Lung (tissue), 12 donors: ENCODE data around the gene NPAS3. TPM values are rescaled to one million over a fixed set of nuclear protein-coding genes. Genes with fewer than 3 reads are reported as not detected.
A peak's percentile ranks its signal among the peaks of the same experiment; 100 is the strongest.

Experiments used
- ATAC-seq: fragments of 200-7000 bp; cut with Tn5 transposase; one replicate; pipeline ENCODE4 v1.9.1; 2020; ENCODE audit warnings: moderate number of reproducible peaks; ENCODE audit not compliant: insufficient read depth, low FRiP score
- DNase-seq, 3 donors: peaks; one replicate each; pipeline ENCODE4 v3.0.0-alpha.2; 2013 to 2017
- H3K27ac ChIP-seq, 2 donors: one replicate each; pipeline ENCODE4 v1.5.1; 2013; ENCODE audit warnings: mild to moderate bottlenecking in 2 of 2, moderate library complexity in 2 of 2, control low read depth in 1 of 2, inconsistent platforms in 1 of 2, low read depth in 1 of 2, low read length in 1 of 2
- H3K27me3 ChIP-seq, 3 donors: one replicate each; pipeline ENCODE4 v1.5.1; 2013; ENCODE audit warnings: low read length in 2 of 3; ENCODE audit not compliant: control insufficient read depth in 3 of 3, insufficient read depth in 3 of 3
- H3K36me3 ChIP-seq, 4 donors: one replicate each; pipeline ENCODE4 v1.5.1; 2013; ENCODE audit warnings: low read length in 4 of 4, mild to moderate bottlenecking in 1 of 4, moderate library complexity in 1 of 4; ENCODE audit not compliant: control insufficient read depth in 4 of 4, insufficient read depth in 4 of 4
- H3K4me1 ChIP-seq, 5 donors: one replicate each; pipeline ENCODE4 v1.5.1; 2013; ENCODE audit warnings: low read length in 5 of 5, mild to moderate bottlenecking in 2 of 5, moderate library complexity in 1 of 5; ENCODE audit not compliant: control insufficient read depth in 5 of 5, insufficient read depth in 5 of 5
- H3K4me3 ChIP-seq: one replicate; pipeline ENCODE4 v1.5.1; 2013; ENCODE audit warnings: mild to moderate bottlenecking, control low read depth, moderate library complexity
- H3K9ac ChIP-seq, 2 donors: one replicate each; pipeline ENCODE4 v1.5.1; 2013; ENCODE audit warnings: low read length in 2 of 2, control low read depth in 1 of 2; ENCODE audit not compliant: insufficient read depth in 1 of 2
- H3K9me3 ChIP-seq, 4 donors: one replicate each; pipeline ENCODE4 v1.5.1; 2013; ENCODE audit warnings: low read length in 3 of 4, mild to moderate bottlenecking in 1 of 4, moderate library complexity in 1 of 4; ENCODE audit not compliant: control insufficient read depth in 4 of 4, insufficient read depth in 3 of 4
- WGBS, 2 donors: extraction: QIAGEN DNeasy Blood & Tissue Kit; methylation state at CpG; one replicate each; pipeline ENCODE4 v1.1.7; 2013; 5-methylcytosine and 5-hydroxymethylcytosine counted together
- polyA plus RNA-seq, 2 donors: library from polyadenylated mRNA; stranded (reverse); fragments of 200-250 nt; gene quantifications; one replicate each; pipeline ENCODE4 v1.2.1, GENCODE V29; 2013
- total RNA-seq, 2 donors: library from RNA; depleted of rRNA in 1 of 2; stranded (reverse); fragments of >200 nt in 1 of 2; gene quantifications; one replicate each; pipeline ENCODE4 v1.2.1, GENCODE V29; 2014 to 2021
- TF ChIP-seq, protein P1 (sequence below): IDR thresholded peaks from 2 replicates; pipeline ENCODE4 v1.5.1; 2012; ENCODE audit warnings: mild to moderate bottlenecking; ENCODE audit errors: control extremely low read depth, extremely low read depth
- donor health status: control.
- donor health status: control.
- donor health status: Bipolar disorder and iron deficiency.
- donor health status: healthy.
- donor health status: DM: yes; HTN: yes; CAD: no.

Gene NPAS3
- total and polyA plus RNA-seq, 4 donors = 0.13 to 0.48 (median 0.33) TPM

DNA sequence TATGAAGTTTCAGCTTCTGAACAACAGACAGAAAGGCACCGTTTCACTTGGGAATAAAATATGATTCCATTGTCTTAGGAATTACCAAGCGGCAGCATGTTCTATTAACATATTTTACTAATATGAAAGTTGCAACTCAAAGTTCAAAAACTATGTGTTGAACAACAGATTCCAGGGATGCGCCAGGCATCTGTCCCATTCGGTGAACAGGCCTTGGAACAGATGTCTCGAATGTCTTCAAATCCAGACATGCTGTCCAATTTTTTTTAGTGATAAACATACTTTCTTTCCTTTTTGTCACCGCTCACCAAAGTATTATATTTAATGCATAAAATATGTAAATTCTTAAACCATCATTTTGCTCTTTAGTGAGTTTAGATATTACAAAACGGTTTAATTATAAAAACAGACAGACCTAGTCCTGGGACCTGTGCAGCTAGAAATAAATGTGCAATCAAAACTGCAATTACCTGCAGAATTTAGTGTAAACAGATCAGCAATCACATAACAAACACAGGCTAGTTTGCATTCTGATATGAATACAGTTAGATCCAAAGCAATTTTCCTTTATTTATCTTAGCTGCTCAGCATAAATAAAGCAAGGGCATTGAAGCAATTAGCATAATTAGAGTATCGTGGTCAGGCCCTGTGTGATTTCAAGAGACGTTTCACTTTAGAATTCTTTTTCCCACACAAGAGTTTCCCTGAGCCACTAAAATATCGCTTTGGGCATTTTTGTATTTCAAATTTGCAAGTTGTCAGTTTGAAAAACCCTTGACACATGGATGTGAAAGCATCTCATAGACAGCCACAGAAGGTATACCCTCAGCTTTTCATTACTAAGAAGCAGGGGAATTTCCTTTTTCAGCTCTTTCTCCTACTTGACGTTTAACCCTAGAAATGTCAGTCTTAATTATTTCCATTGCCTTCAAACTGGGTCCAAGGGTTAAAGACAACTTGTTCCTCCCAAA lies 591.4 kb downstream of the NPAS3 start:
- no peak overlapping the region for H3K4me3 ChIP-seq
- TF ChIP-seq, protein P1, sequence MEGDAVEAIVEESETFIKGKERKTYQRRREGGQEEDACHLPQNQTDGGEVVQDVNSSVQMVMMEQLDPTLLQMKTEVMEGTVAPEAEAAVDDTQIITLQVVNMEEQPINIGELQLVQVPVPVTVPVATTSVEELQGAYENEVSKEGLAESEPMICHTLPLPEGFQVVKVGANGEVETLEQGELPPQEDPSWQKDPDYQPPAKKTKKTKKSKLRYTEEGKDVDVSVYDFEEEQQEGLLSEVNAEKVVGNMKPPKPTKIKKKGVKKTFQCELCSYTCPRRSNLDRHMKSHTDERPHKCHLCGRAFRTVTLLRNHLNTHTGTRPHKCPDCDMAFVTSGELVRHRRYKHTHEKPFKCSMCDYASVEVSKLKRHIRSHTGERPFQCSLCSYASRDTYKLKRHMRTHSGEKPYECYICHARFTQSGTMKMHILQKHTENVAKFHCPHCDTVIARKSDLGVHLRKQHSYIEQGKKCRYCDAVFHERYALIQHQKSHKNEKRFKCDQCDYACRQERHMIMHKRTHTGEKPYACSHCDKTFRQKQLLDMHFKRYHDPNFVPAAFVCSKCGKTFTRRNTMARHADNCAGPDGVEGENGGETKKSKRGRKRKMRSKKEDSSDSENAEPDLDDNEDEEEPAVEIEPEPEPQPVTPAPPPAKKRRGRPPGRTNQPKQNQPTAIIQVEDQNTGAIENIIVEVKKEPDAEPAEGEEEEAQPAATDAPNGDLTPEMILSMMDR = no peak
- DNase-seq (no peak), ATAC-seq (no peak)
- H3K27me3 ChIP-seq = no peaks in the 10 kb centered on the region
- H3K4me1 ChIP-seq = peaks cover 0 to 3% (median 0%) of the 10 kb centered on the region in 5 donors
- no peaks in the 10 kb centered on the region for H3K9me3 ChIP-seq
- no peaks in the 10 kb centered on the region for H3K36me3 ChIP-seq
- no peak overlapping the region for H3K27ac ChIP-seq
- WGBS, 2 donors = 81 to 84% methylated on average over 11 of the region's 11 CpGs
- no peak overlapping the region for H3K9ac ChIP-seq

DNA sequence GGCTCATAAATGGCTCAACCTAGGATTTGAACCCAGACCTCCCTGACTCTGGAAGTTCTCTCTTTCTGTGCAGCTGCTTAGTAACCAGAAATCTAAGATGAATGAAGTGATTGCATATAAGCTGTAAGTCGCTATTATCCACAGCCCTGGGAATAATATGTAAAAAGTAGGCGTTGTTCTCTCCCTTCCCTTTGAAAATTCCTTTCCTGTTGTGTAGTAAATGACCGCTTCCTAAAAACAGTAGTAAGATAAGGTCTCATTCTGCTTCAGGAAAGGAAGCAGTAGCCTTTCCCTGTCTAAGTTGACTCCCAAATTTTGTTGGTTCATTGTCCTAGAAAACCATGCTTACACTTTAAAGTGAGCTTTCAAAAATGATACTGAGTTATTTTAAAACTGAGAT lies 593.9 kb downstream of the NPAS3 start:
- H3K27ac ChIP-seq = peak overlapping the region in 1 of 2 donors; percentile 50
- DNase-seq = no peak
- no peak overlapping the region for H3K4me3 ChIP-seq
- H3K27me3 ChIP-seq = no peaks in the 10 kb centered on the region
- 64 to 74% methylated on average over 3 of the region's 3 CpGs for WGBS, 2 donors
- no peaks in the 10 kb centered on the region for H3K9me3 ChIP-seq
- no peak for ATAC-seq
- H3K9ac ChIP-seq = no peak overlapping the region
- H3K4me1 ChIP-seq = no peaks in the 10 kb centered on the region
- TF ChIP-seq, protein P1 = no peak
- no peaks in the 10 kb centered on the region for H3K36me3 ChIP-seq

DNA sequence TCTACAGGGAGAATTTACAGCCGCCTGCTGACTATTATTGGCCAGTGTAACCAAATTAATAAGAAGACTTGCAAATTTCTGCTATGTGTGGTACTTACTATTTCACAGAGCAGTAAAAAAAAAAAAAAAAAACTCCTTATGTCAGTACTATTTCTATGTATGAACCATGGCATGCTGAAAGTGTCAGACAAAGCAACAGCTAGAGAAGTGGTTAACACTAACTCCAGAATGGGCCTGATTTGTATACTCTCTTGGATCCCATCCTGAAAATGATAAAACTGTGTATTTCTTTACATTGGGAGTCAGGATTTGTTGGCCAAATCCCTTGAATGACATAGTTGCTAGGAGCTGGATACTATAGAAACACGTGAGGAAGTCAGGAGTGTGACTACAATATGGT lies 595.4 kb downstream of the NPAS3 start:
- no peaks in the 10 kb centered on the region for H3K9me3 ChIP-seq
- no peak for DNase-seq
- no peak overlapping the region for H3K9ac ChIP-seq
- no peaks in the 10 kb centered on the region for H3K27me3 ChIP-seq
- TF ChIP-seq, protein P1 = no peak
- 89 to 95% methylated on average over 2 of the region's 2 CpGs for WGBS, 2 donors
- no peak for ATAC-seq
- H3K4me3 ChIP-seq = no peak overlapping the region
- H3K27ac ChIP-seq = no peak overlapping the region
- H3K4me1 ChIP-seq = no peaks in the 10 kb centered on the region
- no peaks in the 10 kb centered on the region for H3K36me3 ChIP-seq
